Choroid plexus epithelial cell (primary cell): ENCODE data around the gene TOMM20.

Experiments
- DNase-seq: peaks from one replicate; pipeline ENCODE4 v3.0.0-alpha.2; 2010; ENCODE audit warnings: low read depth
- H3K4me3 ChIP-seq: 2 replicates; pipeline ENCODE4 v1.5.1; 2011; ENCODE audit warnings: low read depth, mild to moderate bottlenecking, control low read depth, low read length, moderate library complexity
- CTCF ChIP-seq: conservative IDR thresholded peaks from 2 replicates; pipeline ENCODE4 v1.5.1; 2011; ENCODE audit warnings: low read depth, mild to moderate bottlenecking, control low read depth, inconsistent platforms, low read length, moderate library complexity

Gene TOMM20

DNA sequence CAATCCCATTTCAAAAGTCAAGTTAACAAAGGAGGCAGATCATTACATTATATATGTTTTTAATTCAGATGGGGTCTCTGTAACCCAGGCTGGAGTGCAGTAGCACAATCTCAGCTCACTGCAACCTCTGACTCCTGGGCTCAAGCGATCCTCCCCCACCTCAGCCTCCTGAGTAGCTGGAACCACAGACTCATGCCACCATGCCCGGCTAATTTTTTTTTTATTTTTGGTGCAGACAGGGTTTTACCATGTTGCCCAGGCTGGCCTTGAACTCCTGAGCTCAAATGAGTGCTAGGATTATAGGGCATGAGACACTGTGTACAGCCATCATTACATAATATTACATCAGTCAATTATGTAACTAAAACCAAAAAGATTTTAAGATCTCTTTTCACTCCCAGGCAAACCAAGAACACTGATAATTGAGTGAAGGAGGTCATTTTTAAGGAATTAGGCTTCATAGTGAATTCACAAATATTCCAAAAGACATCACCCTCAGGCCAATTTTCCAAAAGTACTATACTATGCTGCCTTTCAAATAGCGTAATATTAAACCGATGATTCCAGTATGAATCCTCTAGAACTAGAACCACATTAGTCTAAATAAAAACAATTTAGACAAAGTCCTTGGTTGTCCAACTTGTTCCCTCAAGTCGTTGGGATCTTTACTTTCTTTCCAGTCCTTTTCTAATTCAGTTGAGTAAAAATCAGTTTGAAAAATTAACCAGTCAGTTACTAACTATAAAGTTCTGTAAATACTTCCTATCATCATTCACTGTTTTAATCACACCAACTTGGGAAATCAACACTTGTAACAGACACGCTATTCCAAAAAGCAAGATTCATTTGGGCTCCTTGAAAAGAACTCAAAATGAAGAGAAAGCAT, 16.1 kb downstream of the TOMM20 start:
- DNase-seq: no peak
- no peak for TF ChIP-seq CTCF
- H3K4me3 ChIP-seq: no peak overlapping the region

DNA sequence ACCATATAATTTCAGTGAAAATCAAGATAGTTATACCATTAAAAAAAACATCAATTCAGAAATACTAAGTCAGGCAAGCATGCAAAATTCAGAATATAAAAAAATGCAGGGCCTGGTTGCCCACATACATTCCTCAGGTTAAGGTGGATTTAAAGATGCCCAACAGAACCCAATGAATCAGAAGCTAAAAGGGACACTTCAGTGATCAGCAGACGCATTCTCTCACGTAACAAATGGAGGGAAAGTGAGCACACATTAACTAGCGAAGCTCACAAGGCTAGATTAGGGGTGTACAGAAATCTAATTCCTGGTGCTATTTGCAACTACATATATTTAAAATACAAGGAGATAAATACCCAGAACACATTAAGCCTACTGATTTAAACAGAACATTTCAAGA, 17.5 kb downstream of the TOMM20 start:
- no peak for TF ChIP-seq CTCF
- no peak for DNase-seq
- H3K4me3 ChIP-seq: no peak overlapping the region

GRCh38 chr1:235108876-235109275, 19.8 kb downstream of the TOMM20 start:
- no peak overlapping the region for H3K4me3 ChIP-seq
- no peak for DNase-seq
- TF ChIP-seq CTCF: no peak

- no peak overlapping the region for H3K4me3 ChIP-seq
- no peak for DNase-seq
- no peak for TF ChIP-seq CTCF
These were observed 20.4 kb downstream of the TOMM20 start for GRCh38 chr1:235108185-235108593.

DNA sequence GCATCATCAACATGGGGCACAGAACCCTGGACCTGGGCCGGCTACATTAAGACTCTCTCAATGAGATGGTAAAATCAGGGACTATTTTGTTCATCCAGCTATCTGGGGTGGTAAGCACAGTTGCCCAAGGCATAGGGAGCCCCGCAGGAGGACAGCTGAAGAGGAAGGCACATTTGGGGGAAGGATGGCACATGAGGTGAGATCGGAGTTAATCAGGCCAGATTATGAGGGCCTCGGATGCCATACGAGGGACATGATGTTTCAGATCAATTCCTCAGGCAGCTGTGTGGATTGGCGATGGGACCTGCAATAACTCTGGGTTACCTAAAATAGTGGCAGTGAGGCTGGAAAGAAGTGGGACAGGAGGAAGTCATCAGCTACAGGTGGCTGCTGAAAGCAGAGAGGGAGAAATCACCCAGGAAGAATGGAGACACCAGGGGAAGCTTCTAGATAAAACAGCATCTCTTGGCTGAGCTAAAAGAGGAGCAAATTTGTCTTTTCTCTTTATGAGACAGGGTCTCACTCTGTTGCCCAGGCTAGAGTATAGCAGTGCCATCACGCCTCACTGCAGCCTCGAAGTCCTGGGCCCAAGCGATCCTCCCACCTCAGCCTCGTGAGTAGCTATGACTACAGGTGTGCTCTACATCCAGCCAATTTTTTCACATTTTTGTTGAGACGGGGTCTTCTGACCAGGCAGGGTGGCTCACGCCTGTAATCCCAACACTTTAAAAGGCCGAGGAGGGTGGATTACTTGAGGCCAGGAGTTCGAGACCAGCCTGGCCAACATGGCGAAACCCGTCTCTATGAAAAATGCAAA, 21.1 kb downstream of the TOMM20 start:
- TF ChIP-seq CTCF: no peak
- H3K4me3 ChIP-seq: no peak overlapping the region
- no peak for DNase-seq

DNA sequence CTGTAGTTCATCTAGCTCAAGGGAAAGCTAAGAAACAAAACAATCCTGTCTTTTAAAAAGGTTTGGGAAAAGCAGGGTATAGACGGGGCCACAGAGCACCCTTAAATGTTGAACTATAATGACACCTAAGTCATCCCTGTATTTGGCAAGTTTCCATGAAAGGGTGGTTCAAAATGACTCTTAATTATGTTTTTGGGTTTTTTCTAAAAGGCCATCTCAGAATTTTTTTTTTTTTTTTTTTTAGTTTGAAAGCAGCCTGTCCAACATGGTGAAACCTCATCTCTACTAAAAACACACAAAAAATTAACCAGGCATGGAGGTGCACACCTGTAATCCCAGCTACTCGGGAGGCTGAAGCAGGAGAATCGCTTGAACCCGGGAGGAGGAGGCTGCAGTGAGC, 22.2 kb downstream of the TOMM20 start:
- no peak for TF ChIP-seq CTCF
- H3K4me3 ChIP-seq: no peak overlapping the region
- DNase-seq: no peak
